Measurements from ENCODE around the gene B9D2.
"Not testable (repeated sequence)": the region's sequence is repeated elsewhere in the genome, so short reads cannot be mapped to it uniquely, and the experiment has no call there.

B9D2 gene

GRCh38 chr19:41353466-41354342 is 10.2 kb downstream of the B9D2 start, which contains the start of gene TGFB1:
TGFB1 (minus strand) TSS chr19:41353922; CDS start chr19:41353044, 878 bp downstream.
- no peak for DNase-seq

DNA sequence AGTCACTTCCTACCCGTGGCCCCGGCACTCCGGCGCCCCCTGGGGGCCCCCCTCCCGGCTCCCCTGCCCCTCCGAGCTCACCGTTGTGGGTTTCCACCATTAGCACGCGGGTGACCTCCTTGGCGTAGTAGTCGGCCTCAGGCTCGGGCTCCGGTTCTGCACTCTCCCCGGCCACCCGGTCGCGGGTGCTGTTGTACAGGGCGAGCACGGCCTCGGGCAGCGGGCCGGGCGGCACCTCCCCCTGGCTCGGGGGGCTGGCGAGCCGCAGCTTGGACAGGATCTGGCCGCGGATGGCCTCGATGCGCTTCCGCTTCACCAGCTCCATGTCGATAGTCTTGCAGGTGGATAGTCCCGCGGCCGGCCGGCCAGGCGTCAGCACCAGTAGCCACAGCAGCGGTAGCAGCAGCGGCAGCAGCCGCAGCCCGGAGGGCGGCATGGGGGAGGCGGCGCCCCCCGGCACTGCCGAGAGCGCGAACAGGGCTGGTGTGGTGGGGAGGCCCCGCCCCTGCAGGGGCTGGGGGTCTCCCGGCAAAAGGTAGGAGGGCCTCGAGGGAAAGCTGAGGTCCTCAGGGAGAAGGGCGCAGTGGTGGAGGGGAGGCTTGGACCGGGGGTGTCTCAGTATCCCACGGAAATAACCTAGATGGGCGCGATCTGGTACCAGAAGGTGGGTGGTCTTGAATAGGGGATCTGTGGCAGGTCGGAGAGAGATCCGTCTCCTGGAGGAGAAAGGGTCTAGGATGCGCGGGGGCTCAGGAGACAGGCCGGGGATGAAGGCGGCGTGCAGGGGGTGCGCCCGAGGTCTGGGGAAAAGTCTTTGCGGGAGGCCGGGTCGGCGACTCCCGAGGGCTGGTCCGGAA is 11.1 kb downstream of the B9D2 start:
- DNase-seq, result no peak

- DNase-seq, result no peak
These were observed 11.7 kb downstream of the B9D2 start for GRCh38 chr19:41352279-41352608.

DNA sequence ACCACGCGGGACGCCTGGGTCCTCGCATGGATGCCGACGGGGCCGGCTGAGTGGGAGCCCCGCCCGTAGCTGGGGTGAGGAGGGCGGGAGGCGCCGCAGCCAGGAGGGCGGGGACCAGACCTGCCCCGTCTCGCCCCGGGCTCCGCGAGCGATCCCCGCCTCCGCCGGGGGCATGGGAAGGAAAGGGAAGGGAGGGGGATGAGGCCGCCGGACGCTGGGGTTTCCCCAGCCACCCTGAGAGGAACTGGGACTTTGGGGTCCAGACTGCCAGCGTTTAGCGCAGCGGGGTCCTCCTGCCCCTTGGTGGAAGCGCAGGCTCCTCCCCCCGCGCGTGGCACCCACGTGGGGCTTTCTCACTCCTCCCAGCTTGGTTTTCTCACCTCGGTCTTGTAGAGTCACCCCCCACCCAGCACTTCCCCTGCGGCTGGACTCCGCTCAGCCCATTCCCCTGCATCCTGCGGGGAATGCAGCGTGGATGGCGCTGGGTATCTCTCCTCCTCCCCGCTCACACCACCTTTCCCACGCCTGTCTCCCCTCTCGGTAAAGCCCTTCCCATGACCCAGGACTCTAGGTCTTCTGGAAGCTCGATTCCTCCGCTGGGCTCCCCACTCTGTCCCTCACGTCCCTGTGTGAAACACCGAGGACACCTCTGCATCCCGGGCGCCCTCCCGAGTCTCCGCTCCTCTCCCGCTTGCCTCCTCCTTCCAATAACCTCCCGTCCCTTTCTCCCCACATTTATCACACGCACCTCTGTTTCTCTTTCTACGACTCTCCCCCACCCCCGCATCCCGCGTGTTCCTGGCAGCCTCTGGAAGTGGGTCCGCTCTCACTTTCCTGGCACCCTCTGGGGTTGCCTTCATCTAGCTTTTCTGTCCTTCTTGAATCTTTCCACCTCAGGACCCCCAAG is 12.4 kb downstream of the B9D2 start:
- DNase-seq, result no peak

DNA sequence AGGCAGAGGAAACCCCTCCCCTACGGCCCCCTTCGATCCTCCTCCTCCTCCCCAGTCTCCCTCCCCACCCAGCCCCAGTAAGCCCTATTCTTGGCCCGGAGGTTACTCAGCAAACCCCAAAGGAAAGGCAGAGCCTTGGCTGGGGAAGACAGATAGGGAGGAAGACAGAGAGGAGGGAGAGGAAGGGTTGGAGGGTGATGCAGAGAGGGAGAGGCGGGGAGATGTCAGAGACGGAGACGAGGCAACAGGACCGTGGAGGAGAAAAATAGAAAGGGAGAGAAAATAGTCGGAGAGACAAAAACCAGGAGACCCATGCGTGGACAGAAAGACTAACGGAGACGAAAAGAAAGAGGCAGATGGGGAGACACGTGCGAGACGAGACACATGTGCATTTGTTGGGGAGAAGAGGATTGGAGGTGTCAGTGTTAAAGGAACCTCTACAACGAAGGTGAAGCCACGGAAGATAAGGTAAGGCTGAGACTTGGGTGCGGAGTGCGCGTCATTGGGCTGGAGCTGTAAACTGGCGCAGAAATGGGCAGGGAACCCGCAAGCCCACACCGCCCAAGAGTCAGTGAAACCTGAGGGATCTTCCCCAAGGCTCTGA is 13.1 kb downstream of the B9D2 start:
- no peak for DNase-seq

DNA sequence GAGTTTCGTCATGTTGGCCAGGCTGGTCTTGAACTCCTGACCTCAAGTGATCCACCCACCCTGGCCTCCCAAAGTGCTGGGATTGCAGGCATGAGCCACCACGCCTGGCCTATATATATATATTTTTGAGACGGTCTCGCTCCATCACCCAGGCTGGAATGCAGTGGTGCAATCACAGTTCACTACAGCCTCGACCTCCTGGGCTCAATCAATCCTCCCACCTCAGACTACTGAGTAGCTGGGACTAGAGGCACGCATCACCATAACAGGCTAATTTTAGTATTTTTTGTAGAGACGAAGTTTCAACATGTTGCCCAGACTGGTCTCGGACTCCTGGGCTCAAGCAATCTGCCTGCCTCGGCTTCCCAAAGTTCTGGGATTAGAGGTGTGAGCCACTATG is 17.0 kb downstream of the B9D2 start:
- DNase-seq, result not testable (repeated sequence)

GRCh38 chr19:41344162-41344561 is 19.8 kb downstream of the B9D2 start:
- DNase-seq, result no peak

- DNase-seq, result no peak
These were observed 22.1 kb downstream of the B9D2 start for GRCh38 chr19:41341669-41342490.

DNA sequence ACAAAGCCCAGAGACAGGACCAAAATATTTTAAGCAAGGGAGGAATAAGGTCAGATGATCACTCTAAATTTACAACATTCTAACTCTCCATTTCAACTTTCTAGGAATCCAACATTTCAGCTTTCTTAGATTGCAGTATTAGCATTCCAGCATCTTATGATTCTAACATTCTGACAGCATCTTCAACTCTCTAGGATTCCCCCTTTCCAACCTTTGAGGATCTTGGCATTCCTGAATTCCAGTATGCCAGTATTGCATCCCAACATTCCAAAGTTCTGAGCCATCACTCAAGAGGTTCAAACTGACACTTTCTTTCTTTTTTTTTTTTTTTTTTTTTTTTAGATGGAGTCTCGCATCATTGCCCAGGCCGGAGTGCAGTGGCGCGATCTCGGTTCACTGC is 24.0 kb downstream of the B9D2 start:
- no peak for DNase-seq

GRCh38 chr19:41335467-41335866 is 28.5 kb downstream of the B9D2 start:
- no peak for DNase-seq

DNA sequence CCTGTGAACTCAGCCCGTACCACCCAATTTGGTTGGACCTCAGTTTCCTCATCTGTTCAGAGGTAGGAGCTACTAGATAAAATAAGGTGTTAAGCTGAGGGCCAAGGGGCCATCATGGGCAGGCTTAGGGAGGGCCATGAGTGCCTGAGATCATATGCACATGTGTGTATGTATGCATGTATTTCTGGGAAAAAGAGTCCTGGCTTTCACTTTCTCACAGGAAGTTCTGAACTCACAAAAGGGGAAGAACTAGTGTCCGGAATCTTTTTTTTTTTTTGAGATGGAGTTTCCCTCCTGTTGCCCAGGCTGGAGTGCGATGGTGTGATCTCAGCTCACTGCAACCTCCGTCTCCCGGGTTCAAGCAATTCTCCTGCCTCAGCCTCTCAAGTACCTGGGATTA is 29.2 kb downstream of the B9D2 start:
- no peak for DNase-seq

DNA sequence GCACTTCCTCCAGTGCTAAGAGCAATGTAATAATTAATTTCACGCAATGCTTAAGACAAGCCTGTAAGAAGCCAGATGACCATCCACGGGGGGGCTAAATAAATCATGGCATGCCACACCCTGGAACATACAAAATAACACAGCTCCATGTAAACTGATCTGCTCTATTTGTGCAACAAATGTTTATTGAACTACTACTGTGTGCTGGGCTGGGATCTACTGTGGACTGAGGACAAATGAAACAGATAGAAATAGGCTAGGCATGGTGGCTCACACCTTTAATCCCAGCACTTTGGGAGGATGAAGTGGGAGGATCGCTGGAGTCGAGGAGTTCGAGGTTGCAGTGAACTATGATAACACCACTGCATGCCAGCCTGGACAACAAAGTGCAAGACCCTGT is 31.5 kb downstream of the B9D2 start:
- no peak for DNase-seq

- no peak for DNase-seq
These were observed 31.9 kb downstream of the B9D2 start for GRCh38 chr19:41332000-41332399.

DNA sequence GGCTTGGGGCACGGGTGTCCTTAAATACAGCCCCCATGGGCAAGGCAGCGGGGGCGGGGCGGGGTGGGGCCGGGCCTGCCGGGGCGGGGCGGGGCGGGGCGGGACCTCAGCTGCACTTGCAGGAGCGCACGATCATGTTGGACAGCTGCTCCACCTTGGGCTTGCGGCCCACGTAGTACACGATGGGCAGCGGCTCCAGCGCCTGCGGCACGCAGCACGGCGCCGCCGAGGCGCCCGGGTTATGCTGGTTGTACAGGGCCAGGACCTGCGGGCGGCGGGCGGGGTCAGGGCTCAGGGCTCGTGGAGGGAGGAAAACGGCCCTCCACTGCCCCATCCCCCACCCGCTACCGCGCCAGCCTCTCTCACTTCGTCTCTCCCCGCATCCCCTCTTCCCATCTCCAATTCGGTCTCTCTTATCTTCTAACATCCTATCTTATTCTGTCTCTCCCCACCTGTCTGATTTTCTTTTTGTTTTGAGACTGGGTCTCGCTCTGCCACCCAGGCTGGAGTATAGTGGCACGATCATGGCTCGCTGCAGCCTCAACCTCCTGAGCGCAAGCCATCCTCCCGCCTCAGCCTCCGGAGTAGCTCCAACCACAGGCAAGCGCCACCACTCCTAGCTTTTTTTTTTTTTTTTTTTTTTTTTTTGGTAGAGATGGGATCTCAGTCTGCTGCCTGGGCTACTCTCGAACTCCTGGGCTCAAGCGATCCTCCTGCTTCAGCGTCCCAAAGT is 32.8 kb downstream of the B9D2 start:
- no peak for DNase-seq

GRCh38 chr19:41330481-41330880 is 33.5 kb downstream of the B9D2 start:
- no peak for DNase-seq

DNA sequence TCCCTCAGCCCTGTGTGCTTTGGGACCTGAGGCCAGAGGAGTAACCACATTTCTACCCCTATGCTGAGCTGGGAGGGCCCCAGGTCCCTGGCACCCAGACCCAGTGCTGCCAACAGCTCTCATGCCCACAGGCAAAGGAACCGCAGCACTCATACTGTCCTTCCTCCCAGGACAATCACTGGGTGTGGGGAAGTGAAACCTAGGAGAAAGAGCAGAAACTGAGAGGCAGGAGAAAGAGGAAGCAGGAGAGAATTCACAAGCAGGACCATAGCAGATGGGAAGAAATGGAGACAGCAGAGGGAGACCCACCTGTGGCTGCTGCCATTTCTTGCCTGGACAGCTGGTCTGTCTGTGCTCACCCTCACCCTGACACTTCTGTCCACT is 35.1 kb downstream of the B9D2 start:
- no peak for DNase-seq

GRCh38 chr19:41328157-41328841 is 35.6 kb downstream of the B9D2 start:
- DNase-seq, result no peak

DNA sequence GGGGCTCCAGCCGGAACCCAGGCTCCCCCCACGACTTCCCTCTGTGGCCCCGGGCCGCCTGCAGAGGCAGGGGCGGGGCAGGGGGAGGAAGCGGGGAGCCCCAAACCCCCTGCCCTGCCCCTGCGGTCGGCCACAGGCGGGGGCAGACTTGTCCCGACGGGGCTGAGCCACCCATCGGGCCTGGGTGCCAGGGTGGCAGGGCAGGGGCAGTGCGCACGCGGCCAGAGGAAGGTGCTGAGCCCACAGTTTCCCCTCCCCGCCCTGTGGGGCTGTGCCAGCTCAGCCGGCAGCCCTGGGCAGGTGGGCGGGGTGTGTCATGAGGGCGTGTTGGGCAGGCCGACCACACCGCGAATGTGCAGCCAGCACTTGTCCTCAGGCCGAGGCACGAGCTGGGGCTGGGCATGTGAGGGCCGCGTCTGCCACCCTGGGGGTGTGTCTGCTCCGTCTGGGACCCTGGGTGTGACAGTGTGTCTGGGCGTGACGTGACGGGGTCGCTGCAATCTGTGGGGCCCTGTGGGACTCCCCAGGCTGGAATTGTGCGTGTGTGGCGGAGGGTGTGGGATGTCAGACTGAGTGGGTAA is 36.3 kb downstream of the B9D2 start:
- DNase-seq, result no peak

DNA sequence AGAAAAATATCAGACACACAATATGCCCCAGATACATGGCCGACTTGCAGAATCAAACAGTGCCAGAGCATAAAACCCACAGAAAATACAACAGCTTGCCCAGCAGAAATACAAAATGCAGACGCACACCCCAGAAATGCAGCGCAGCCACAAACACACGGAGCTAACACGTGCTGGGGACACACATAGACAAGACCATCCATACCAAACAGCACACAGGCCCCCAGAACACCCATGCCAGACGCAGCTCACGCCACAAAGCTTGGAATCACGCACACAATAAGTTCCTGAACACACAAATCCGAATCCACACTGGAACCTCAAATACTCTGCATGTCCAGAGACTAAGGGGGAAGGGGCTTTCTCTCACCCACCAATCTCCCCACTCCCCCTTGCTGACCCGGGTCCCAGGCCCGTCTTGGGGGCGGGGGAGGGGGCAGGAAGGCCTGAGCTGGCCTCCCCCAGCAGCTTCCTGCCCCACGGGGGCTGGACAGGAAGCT is 36.8 kb downstream of the B9D2 start:
- no peak for DNase-seq
